Cerebellar nuclear complex (tissue), 1 donor: Measurements from ENCODE around the gene ZBTB20.
"Not testable (repeated sequence)": the region's sequence is repeated elsewhere in the genome, so short reads cannot be mapped to it uniquely, and the experiment has no call there.

Experiments used
- DNase-seq, 2 experiments: peaks; one replicate each; lab custom pipeline; 2025; lab: John Stamatoyannopoulos, UW

The ZBTB20 gene

DNA sequence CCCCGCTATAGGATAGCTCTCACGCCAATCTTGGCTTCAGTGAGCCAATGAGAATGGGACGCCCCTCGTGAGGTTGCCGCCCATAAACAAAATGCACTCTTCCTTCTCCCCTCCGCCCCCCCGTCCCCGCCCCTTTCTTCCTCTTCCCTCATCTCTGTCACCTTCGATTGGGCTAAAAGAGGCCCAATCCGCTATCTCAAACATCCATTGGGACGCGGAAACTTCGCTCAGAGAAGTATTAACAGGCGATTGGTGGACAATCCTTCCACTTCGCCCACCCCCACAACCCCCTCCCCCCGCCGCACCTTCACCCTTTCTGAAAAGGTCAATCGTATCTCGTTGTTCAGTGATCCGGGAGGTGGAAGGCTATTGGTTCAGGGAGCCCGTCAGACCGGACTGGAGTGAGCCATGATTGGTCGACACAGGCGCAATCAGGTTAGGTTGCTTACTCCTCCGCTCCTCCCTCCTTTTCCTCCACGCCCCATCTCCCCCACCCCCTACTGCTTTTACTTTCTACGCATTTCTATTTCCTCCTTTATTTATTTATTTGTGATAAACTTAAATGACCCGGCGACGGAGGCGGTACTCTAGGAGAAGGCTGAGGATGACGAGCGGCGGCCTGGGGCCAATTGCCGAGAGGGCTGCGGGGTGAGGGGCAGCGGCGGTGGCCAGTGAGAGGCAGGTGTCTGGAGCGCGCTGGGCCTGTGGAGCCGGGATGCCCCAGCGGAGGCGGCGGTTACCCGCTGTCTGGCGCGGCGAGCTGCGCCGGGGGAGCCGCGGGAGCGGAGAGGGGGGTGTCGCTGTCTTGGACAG is 447 bp upstream of the ZBTB20 start:
- DNase-seq: peak; percentile 97 to 100

GRCh38 chr3:115146032-115146417 is 1.1 kb downstream of the ZBTB20 start:
- DNase-seq: no peak

DNA sequence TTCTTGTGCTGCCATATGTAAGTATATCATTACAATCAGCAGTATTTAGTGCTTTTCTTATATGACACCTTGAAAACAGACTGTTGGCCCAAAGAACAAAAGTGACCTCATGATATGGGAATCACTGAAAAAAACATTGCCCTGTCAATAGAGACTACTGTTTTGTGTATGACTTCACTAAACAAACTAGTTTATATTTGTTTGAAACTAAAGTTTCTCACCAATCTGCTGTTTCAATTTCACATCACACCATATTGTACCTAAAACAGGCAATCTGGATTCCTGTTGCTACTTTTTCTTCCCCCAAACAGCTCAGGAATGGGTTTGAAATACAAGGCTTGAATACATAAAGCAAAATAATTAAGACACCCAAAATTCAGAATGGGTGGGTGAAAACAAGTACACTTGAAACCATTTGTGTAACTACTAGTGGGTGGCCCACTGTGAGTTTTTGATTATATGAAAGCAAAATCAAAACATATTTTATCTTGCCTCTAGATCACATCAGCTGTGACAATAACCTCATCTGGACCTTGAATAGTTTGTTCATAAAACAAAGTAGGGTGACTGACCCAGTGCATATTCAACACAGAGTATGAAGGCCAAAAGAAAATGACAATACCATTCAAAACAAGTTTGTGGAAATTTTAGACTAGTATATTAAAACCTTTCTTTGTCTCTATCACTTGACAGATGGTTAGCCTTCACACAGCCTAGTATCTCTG is 5.9 kb downstream of the ZBTB20 start:
- DNase-seq: no peak

- no peak for DNase-seq
These were observed 8.0 kb downstream of the ZBTB20 start for GRCh38 chr3:115139072-115139471.

DNA sequence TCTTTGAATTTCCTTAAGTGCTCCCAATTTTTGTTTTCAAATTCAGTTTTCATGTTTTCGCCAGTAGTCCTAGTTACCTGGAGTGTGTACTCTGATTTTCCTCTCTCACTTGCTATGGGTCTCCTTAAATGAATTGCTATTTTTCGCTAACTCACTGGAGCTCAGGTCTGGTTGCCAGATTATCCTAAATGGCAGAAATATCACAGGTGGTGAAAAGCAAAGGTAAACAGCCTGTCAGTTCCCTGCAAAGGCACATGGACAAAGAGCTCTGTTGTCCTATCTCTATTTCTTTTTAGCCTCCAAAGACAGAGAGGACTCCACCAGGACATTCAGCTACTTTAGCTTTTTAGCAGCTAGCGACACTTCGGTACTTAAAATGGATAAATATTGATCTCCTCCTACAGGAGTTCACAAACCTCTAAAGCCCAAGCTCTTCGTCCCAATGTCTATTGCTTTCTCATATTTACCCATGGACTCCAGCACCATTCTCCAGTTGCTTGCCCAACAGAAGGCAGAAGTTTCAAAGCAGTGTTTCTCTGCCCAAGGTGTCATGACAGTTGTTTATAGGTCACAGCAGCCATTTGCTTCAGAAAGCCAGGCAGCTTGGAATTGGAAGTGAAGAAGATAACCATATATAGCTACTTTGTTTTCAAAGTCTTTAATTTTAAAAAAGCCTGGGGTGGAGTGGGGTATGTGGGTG is 12.3 kb downstream of the ZBTB20 start:
- DNase-seq: no peak

- no peak for DNase-seq
These were observed 19.9 kb downstream of the ZBTB20 start for GRCh38 chr3:115127208-115127607.

DNA sequence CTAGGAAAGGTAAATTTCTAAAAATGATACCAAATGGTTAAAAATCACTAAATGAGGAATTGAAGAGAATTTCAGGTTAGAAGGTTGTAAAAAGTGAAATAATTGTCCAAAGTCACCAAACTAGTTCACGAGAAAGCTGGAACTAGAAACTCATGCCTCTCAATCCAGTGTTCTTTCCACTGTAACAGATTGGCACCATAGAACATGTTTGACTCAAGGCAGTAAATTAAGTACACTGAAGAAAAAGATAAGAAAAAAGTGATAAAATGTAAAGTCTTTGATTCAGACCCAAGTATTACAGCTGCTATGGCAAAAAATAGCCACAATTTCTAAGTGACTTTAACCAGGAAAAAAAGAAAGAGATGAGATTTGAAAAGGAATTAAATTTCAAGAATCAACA is 26.5 kb downstream of the ZBTB20 start:
- no peak for DNase-seq

- DNase-seq: no peak
These were observed 33.7 kb downstream of the ZBTB20 start for GRCh38 chr3:115113367-115113766.

- DNase-seq: no peak
These were observed 35.5 kb downstream of the ZBTB20 start for GRCh38 chr3:115111632-115112031.

DNA sequence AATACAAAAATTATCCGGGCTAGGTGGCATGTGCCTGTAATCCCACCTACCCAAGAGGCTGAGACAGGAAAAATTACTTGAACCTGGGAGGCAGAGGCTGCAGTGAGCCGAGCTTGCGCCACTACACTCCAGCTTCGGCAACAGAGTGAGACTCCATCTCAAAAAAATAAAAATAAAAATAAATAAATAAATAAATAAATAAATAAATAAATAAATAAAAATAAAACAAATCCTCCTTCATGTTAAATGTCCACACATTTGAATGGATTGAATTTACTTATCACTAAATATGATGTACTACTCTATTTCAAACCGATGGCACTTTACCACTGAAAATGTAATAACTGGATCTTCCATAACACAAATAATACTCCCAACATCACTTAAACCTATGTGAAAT is 36.3 kb downstream of the ZBTB20 start:
- DNase-seq: no peak

- not testable (repeated sequence) for DNase-seq
These were observed 37.0 kb downstream of the ZBTB20 start for GRCh38 chr3:115110066-115110465.

- no peak for DNase-seq
These were observed 38.5 kb downstream of the ZBTB20 start for GRCh38 chr3:115108614-115109013.

GRCh38 chr3:115102046-115102445 is 45.0 kb downstream of the ZBTB20 start:
- no peak for DNase-seq

DNA sequence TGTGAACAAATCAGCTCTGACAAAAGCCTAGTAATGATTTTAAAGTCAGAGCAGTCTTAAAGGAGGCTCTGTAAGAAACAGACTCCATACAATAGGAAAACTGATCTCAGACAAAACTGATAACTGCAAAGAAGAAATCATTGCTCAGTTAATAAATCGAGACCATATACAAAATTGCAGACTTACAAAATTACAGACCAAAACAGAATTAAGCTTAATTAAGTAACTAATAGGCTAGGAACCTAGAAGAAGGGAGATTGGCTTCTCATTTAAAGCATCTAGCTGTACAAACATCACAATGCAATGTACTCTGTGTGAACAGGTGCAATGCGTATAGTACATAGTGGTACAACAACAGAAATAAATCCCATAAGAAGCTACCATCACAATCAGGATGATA is 46.3 kb downstream of the ZBTB20 start:
- no peak for DNase-seq

- DNase-seq: peak; percentile 17 to 74
These were observed 47.0 kb downstream of the ZBTB20 start for GRCh38 chr3:115099986-115100571.

GRCh38 chr3:115099134-115099985 is 47.7 kb downstream of the ZBTB20 start:
- no peak for DNase-seq

GRCh38 chr3:115098354-115099073 is 48.6 kb downstream of the ZBTB20 start:
- no peak for DNase-seq

- DNase-seq: no peak
These were observed 51.9 kb downstream of the ZBTB20 start for GRCh38 chr3:115095236-115095635.

GRCh38 chr3:115092220-115092791 is 54.8 kb downstream of the ZBTB20 start:
- peak; percentile 28 to 63 for DNase-seq

GRCh38 chr3:115090712-115091111 is 56.4 kb downstream of the ZBTB20 start:
- no peak for DNase-seq
